GM21423 (cell line): ENCODE results near the gene ANO7.

Experiments used
- ATAC-seq: cut with Tn5 transposase; IDR thresholded peaks from one replicate; pipeline ENCODE4 v1.9.1; 2021; ENCODE audit warnings: mild to moderate bottlenecking, moderate library complexity; ENCODE audit not compliant: unreplicated experiment

The ANO7 gene, protein sequence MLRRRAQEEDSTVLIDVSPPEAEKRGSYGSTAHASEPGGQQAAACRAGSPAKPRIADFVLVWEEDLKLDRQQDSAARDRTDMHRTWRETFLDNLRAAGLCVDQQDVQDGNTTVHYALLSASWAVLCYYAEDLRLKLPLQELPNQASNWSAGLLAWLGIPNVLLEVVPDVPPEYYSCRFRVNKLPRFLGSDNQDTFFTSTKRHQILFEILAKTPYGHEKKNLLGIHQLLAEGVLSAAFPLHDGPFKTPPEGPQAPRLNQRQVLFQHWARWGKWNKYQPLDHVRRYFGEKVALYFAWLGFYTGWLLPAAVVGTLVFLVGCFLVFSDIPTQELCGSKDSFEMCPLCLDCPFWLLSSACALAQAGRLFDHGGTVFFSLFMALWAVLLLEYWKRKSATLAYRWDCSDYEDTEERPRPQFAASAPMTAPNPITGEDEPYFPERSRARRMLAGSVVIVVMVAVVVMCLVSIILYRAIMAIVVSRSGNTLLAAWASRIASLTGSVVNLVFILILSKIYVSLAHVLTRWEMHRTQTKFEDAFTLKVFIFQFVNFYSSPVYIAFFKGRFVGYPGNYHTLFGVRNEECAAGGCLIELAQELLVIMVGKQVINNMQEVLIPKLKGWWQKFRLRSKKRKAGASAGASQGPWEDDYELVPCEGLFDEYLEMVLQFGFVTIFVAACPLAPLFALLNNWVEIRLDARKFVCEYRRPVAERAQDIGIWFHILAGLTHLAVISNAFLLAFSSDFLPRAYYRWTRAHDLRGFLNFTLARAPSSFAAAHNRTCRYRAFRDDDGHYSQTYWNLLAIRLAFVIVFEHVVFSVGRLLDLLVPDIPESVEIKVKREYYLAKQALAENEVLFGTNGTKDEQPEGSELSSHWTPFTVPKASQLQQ

DNA sequence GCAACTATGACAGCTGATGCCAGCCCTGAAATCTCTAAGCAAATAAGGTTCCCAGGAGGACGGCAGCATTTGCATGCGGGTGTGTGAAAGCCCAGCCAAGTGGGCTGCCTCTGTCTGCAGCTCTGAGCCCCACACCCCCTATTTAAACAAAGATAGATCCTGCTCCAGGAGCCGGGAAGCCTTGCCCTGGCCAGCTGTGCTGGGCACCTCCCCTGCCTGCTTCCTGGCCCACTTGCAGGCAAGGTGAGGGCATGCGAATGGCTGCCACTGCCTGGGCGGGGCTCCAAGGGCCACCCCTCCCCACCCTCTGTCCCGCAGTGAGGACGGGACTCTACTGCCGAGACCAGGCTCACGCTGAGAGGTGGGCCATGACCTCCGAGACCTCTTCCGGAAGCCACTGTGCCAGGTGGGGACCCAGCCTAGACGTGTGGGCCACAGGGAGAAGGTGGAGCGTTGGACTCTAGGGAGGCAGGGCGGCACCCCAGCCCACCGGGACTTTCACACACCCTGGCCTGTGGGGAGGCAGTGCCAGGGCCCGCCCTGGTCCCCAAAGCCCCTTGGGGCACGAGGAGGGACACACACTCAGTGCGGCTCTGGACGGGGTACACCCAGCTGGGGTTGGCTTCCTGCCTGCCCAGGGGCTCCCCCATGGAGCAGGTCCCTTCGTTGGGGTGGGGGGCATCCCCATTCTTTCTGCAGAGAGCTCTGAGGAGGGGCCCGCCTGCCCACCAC is at the start of gene ANO7:
Gene ANO7 (plus strand): TSS at position 317 of the 732 bp plus-strand sequence. CDS start 1,387 bp downstream, outside the sequence.
- no peak for ATAC-seq

DNA sequence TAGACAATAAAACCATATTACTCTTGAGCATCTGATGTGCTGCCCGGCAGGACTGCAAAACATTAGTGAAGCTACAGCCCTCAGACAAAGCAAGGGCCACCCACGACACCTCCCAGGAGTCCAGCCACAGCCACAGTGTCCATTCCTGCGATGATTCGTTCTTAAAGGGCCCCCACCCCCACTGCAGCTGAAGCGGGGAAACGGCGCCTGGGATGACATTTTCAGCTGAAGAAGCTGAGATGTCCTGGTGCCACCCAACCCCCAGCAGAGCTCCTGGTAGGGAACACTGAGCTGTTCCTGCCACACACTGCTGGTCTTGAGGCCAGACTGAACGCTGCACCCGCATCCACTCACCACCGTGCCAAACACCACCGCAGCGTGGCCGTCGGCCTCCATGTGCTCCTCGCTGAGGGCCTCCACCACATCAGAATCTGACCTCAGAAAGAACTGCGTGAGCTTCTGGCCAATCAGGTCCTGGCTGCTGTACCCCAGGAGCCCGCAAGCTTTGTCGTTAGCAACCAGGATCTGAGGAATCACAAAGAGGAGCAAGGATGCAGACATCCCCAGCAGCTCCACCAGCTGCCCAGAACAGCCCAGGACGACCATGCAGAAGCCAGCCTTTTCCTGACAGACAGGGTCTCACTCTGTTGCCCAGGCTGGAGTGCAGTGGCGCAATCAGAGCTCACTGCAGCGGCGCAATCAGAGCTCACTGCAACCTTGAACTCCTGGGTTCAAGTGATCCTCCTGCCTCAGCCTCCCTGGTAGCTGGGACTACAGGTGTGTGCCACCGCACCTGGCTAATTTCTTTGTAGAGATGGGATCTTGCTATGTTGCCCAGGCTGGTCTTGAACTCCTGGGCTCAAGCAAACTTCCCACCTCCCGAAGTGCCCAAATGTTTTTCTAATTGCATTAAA is 48.7 kb upstream of the ANO7 start:
- ATAC-seq = no peak

DNA sequence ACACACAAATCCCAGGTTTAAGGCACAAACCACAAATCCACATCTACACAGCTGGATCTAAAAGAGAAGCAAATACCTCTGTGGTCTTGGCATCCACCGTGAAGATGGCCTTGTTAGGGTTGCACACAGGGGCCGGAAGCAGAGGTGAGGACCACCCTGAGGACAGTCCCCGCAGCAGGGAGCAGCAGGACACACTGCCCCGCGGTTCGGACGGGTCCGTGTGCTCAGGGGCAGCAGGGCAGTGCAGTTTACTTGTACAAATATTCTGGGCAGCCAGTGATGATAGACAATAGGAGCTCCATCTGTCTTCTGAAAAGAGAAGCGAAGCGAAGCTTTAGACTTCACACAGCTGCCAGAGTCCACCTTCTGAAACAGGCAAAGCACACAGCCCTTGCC is 48.0 kb upstream of the ANO7 start:
- no peak for ATAC-seq

DNA sequence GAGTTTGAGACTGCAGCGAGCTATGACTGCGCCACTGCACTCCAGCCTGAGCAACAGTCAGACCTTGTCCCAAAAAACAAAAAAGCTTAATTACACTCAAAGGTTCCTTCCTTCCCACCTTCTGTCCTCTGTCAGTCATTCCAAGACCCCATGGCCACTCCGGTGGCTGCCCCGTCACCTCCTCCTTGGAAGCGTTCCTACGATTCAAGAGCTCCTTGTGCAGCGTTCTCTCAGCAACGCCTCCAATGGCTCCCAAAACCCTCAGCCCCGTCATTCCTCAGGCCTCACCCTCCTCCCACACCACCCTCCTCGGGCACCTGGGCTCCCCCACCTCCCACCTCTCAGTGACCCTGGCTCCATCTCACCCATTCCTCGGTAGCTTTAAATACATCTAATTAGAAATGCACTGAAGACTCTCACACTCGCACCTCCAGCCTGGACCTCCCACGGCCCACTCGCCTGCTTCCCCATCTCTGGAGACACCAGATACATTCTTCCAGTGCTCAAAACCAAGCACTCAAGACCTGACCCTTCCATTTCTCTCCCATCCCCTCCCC is 47.2 kb upstream of the ANO7 start:
- no peak for ATAC-seq

DNA sequence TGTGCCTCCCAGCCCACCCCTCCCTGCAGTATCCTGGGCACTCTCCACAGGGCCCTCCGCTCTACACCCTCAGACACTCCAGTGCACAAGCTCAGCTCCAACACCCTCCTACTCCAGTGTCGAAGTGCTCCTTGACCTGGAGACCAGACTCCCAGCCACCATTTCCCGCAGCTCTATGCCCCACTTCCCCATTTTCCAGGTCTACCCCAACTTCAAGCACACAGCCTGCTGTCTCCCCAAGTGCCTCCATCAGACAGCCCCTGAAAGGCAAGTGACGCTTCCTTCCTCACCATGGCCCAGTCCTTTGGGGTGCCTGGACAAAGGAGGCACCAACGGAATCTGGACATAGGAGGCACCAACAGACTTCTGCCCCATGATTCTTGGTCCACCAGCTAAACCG is 46.4 kb upstream of the ANO7 start:
- no peak for ATAC-seq

DNA sequence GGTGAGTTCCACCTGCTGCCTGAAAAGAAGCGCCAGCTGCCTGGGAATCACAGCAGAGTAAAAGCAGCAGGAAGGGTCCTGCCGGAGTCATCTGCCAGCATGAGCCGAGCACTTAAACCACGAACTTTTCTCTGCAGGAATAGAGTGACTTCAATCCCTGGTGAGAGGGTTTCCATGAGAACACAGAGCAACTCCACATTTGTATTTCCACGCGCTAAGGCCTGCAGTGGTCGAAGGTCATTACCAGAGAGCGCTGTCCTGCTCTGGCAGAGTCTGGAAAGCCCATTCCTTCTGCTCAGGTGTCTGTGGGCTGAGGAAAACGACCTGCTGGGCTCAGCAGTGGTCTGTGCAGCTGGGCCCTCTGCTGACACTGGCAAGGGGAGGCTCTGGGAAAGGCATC is 45.9 kb upstream of the ANO7 start:
- no peak for ATAC-seq

DNA sequence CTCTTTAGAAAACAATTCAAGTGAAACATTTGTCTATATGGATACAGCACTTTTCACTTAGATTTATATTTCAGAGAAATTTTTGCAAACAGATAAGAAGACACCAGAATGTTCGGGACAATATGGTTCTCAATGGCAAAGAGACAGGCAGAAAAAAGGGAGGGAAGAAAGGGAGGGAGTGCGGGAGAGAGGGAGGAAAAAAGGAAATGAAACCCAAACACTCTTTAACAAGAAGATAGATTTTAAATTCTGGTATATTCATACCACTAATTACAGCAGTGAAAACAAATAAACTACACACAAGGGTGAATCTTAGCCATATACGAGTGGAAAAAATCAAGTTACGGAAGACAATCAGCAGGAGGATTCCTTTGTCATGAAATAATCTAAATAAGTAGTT is 42.2 kb upstream of the ANO7 start:
- ATAC-seq = no peak

DNA sequence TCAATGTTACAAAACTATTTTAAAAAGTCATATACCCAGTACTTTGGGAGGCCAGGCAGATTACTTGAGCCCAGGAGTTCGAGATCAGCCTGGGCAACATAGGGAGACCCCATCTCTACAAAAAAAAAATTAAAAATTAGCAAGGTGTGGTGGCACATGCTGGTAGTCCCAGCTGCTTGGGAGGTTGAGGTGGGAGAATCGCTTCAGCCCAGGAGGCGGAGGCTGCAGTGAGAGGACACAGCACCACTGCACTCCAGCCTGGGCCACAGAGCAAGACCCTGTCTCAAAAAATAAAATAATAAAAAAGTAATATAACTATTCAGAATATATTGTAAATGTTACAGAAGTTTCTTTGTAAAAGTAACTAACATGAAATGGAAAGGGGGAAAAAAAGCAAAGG is 41.1 kb upstream of the ANO7 start:
- ATAC-seq = no peak

DNA sequence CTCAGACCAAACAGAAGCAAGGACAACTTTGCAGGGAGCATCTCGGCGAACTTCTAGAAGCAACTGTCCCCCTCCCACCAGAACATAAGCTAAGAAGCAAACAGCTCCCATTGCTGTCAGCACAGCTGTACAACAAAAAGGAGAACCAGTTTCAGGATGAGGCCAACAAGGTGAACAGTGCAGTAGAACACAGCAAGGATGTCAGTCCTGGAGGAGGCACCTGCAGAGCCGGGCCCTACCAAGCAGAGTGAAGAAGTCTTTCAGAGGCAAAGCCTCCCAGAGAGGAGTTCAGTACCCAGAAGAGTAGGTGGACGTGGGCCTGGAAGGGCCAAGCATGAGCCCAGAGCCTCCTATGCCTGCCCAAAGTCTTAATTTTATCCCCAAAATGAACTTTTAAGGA is 40.2 kb upstream of the ANO7 start:
- no peak for ATAC-seq

DNA sequence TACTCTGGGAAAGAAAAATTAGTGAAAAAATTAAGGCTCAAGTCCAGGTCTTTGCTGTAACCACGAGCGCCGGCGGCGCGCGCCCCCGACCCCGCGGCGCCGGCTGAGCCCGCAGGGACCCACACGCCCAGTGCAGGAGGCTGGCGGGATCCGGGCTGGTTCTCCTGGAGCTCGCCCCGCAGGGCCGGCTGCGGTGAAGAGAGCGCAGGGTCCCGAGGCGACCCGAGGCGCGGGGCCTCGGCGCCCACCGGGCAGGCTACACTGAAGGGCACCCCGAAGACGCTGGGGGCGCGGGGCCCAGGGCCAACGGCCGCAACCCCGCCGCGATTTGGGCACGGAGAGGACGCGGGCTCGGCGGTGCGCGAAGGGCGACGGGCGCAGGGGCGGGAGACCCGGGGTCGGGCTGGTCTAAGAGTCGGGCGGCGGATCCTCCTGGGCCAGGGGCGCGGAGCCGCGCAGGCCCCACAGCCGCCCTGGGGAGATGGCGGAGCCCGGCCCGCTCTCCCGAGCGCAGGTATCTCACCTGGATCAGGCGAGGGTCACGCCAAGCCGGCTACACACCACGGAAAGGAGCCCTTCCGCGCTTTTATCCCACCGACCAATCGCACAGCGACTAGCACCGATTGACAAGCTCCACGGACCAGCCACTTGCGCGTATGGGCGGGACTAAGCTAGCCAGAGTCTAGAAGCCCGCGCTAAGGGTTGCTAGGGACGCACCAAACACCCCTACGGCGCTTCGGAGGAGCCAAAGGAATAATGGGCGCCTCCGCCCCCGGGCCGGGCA is 39.4 kb upstream of the ANO7 start, which contains the start of gene PASK:
Gene PASK (minus strand): TSS at position 582 of the 784 bp plus-strand sequence. CDS start 6,440 bp downstream, outside the sequence.
- peak; percentile 75 for ATAC-seq

DNA sequence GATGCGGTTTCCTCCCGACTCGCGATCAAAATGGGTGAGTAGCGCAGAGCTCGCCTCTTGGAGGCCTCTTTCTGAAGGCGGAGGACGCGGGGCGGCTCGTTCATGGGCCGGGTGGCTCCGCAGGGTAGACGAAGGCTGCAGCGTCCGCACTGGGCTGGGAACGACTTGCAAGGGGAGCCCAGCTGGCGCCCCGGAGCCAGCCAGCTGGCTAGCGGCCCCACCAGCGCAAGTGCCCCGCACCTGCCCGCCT is 38.9 kb upstream of the ANO7 start:
- peak; percentile 12 for ATAC-seq

DNA sequence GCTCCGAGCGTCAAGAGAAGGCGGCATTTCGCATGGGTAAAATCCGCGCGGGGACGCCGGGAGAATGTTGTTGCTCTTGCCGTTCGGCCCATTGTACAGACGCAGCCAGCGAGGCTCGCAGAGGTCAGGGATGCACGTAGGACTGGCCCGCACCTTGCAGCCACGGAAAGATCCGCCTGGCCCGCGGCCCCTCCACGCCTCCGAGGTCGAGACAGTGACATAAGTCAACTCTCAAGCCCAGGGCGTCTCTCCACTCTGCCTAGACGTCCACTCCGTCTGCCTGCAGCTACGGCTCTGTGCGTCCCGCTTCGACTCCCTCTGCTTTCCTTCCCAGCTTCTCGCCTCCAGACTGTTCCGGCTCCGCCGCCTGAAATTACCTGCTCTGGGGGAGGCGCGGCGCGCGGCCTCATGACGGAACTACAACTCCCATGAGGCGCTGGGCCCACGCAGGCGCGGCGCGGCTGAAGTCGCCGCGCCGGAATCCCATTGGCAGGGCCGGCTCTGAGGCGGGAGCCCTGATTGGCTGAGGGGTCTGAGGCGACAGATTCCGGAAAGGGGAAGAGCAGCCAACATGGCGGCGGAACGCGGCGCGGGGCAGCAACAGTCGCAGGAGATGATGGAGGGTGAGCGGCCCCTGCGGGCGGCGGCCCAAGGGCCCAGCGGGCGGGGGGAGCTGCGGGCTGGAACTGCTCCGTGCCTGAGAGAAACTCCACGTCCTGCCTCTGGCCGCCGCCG is 38.4 kb upstream of the ANO7 start, which contains the start of gene PPP1R7:
Gene PPP1R7 (plus strand): TSS at position 543 of the 735 bp plus-strand sequence. CDS start 29 bp downstream, at position 572.
- peak; percentile 67 for ATAC-seq

DNA sequence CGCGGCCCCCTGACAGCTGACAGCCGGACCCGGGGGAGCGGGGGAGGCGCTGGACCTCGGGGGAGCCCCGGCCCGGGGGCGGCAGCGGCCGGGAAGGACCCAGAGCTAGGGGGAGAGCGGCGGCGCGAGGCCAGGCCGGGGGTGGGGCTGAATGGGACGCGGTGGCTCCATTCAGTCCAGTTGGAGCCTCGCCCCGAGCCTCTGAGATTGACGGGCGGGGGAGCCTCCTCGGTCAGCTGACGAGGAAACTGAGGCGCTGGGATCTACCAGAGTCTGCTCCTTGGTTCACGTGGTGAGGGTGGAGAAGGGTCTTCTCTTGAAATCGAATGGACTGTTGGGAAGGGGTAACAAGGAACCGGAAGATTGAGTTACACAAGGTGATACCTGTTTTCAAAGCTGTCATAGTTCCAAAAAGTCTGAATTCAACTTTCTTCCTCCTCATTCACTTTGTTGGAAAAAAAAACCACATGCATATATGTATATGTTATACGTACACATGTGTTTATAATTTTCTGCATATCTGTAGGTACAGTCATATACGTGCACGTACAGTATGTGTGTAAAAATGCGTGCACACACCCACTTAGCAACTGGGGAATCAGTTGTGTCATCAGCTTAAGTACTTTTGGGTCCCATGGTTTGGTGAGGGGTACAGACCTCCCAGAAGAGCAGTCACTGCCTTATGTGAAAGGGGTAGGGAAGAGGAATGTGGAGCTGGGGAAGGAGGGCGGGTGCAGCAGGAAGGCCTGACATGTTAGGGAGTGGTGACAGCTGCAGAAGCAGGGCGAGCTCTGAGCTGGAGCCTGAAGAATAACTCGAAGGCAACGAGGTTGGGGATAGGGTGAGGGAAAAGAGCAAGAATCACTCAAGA is 37.6 kb upstream of the ANO7 start:
- ATAC-seq = no peak

DNA sequence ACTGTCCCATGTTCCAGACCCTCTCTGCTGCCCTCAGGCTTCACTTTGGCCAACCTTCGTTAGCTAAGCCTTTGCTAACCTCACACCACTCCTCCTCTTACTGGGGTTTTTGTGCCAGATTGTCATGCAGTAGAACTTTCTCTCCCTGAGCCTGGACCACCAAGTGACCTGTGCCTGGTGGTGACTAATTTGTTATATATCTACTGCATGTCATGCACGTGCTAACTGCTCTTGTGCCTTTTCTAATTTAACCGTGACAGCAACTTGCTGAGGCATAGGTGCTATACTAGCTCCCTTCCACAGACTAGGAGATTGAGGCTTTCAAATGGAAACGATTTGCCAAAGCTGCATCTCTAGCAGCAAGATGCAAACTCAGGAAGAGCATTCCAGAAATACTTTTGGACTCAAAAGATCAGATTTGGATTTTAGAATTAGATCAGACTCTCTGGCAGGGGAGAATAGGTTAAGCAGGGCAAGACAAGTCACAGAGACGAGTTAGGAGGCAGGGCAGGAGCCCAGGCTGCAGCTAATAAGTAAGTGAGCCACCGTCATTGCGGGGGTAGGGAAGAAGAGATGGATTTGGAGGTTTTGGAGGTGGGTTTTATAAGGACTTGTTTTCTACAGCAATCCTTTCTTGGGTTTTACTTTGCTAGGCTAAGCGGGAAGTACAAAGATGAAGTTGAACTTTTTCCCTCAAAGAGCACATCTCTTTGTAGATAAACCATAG is 36.4 kb upstream of the ANO7 start:
- no peak for ATAC-seq

DNA sequence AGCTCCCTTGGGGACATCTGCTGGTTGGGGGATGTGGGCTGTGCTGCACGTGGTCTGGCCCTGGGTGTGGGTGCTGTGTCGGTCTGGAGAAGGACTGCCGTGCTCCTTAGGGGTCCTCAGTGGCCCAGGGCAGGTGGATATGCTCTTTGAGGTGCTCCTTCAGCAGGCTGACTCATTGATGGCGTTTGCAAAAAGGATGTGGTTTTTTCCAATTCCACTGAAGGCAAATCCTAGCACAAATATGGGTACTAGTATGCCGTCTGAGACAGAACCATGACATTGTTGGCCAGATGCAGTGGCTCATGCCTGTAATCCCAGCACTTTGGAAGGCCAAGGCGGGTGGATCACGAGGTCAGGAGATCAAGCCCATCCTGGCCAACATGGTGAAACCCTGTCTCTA is 34.9 kb upstream of the ANO7 start:
- no peak for ATAC-seq

DNA sequence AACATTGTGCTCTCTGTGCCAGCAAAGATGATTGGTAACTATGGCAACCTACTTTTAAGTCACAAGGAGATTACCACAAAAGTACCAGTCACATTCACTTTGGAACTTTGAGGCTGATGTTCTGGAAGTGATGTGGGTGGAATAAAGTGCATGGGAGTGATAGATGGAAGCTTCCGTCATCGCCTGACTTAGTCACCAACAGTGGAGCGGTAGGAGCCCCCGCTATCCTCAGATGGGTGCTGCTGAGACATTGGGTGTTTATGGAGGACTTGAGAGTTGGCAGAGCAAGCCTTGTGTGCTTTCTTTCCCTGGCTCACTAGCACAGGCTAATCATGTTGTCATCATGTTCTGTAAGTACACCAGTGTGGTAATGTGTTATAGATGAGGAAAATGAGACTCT is 33.6 kb upstream of the ANO7 start:
- no peak for ATAC-seq

DNA sequence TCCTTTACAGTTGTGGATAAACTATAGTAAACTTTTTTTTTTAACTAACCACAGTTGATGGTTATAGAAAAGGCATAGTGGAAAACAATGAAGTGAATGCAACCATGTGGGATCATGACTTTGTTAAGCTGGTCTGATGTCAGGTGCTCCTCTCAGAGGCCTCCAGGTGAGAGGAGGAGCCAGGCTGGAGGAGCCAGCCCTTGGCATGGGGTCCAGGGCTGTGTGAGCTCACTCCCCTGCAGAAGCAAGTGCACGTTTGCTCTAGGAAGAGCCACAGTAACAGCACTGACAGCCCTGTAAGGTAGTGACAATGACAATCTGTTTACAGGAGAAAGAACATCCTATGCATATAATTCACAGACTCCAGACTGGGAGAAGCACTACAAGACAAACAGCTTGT is 32.5 kb upstream of the ANO7 start:
- no peak for ATAC-seq
